Heart left ventricle (tissue), 16 donors: ENCODE results near the gene N4BP2L1. TPM values are rescaled to one million over a fixed set of nuclear protein-coding genes. Genes with fewer than 3 reads are reported as not detected.

ENCODE experiments used
- ATAC-seq, 4 donors: fragments of 200-7000 bp; cut with Tn5 transposase; one replicate each; pipeline ENCODE4 v1.9.1; 2020 to 2022; ENCODE audit warnings: moderate library complexity in 4 of 4, mild to moderate bottlenecking in 3 of 4, moderate number of reproducible peaks in 1 of 4
- DNase-seq, 5 donors: peaks; one replicate each; pipeline ENCODE4 v3.0.0-alpha.2; 2020
- H3K27ac ChIP-seq, 12 donors: fragments of 200-600 bp; sonication (generic) in 4 of 12; one replicate each; pipeline versions ENCODE4 v1.5.0 to v1.8.0; 2016 to 2022; ENCODE audit warnings: mild to moderate bottlenecking in 2 of 12
- H3K27me3 ChIP-seq, 9 donors: fragments of 200-600 bp; sonication (generic) in 2 of 9; one replicate each; pipeline versions ENCODE4 v1.5.1 to v1.8.0; 2016 to 2022; ENCODE audit warnings: mild to moderate bottlenecking in 3 of 9
- H3K36me3 ChIP-seq, 9 donors: fragments of 200-600 bp; sonication (generic) in 2 of 9; one replicate each; pipeline versions ENCODE4 v1.5.0 to v1.8.0; 2018 to 2022; ENCODE audit warnings: mild to moderate bottlenecking in 2 of 9
- H3K4me1 ChIP-seq, 12 donors: fragments of 200-600 bp; sonication (generic) in 4 of 12; one replicate each; pipeline versions ENCODE4 v1.5.0 to v1.8.0; 2016 to 2022; ENCODE audit warnings: mild to moderate bottlenecking in 3 of 12
- H3K4me3 ChIP-seq, 12 donors: fragments of 200-600 bp; sonication (generic) in 4 of 12; one replicate each; pipeline versions ENCODE4 v1.5.0 to v1.8.0; 2017 to 2022; ENCODE audit warnings: mild to moderate bottlenecking in 9 of 12, moderate library complexity in 4 of 12
- H3K9me3 ChIP-seq, 12 donors: fragments of 200-600 bp; sonication (generic) in 4 of 12; one replicate each; pipeline versions ENCODE4 v1.5.0 to v1.8.0; 2016 to 2022; ENCODE audit warnings: mild to moderate bottlenecking in 1 of 12
- CTCF ChIP-seq, 12 donors: fragments of 200-600 bp; sonication (generic) in 4 of 12; IDR thresholded peaks; one replicate each; pipeline versions ENCODE4 v1.5.0 to v1.8.0; 2018 to 2022; ENCODE audit warnings: antibody characterized with exemption in 12 of 12, mild to moderate bottlenecking in 5 of 12
- POLR2A ChIP-seq, 2 donors: fragments of 450-650 bp; IDR thresholded peaks; one replicate each; pipeline ENCODE4 v1.6.1; 2017; ENCODE audit warnings: antibody characterized with exemption in 2 of 2, mild to moderate bottlenecking in 2 of 2, moderate library complexity in 2 of 2
- WGBS, 4 donors: extraction: QIAGEN DNeasy Blood & Tissue Kit in 2 of 4; methylation state at CpG; one replicate each; pipeline versions ENCODE4 v1.1.5 to v1.1.7; 2013 to 2018; 5-methylcytosine and 5-hydroxymethylcytosine counted together
- intact Hi-C, 10 donors: fragments of 100-400 bp; cut with DNase I; formaldehyde crosslinking; loops; one replicate each; pipeline versions ENCODE4 v1.11.1 to v1.14.2; 2022
- polyA plus RNA-seq, 2 donors: library from polyadenylated mRNA; stranded (reverse); fragments of 200-250 nt; gene quantifications; one replicate each; pipeline ENCODE4 v1.2.3, GENCODE V29; 2013
- total RNA-seq, 9 donors: library from RNA; depleted of rRNA in 2 of 9; stranded (reverse); fragments of >200 nt in 2 of 9; fragmentation: NEBNext Ultra II Directional in 3 of 9; extraction: Animal tissue kit (Norgen Biotek cat#: 25700) in 3 of 9; gene quantifications; one replicate each; pipeline versions ENCODE4 v1.1.0 to v1.2.4, GENCODE V29; 2016 to 2023
- donor health status: ischemic (EF 13 %, LVEDD 7.1; RV severe dilation, severe dysfunction).
- donor health status: healthy with polysubstance abuse.
- donor health status: DM: no; HTN: yes; CAD: no.
- donor health status: DM: no; HTN: no; CAD: no.
- donor health status: ischemic (EF 25% LVEDD 6.9; RV normal size, moderate dysfunction).
- donor health status: ischemic (EF 25% LVEDD 5.7; RV mildly dilated, moderate dysfunction).
- donor health status: healthy.
- donor health status: DM: yes; HTN: yes; CAD: no.
- donor health status: ischemic (EF 35%, LVEDD 5.7; RV mildly dilated, moderate dysfunction).
- donor health status: nonischemic (EF 11% LVEDD 7.7; RV severe dilation, severe dysfunction).
- donor health status: DM: yes; HTN: yes; CAD: no.
- donor health status: PGD.
- donor health status: ischemic (EF 29% LVEDD 5.4; RV normal size, mild dysfunction).
- donor health status: nonischemic (EF 23%, LVEDD 6.1; RV moderate dilation, normal function).

The N4BP2L1 gene
- total and polyA plus RNA-seq, 11 donors = 2.1 to 14.8 (median 4.5) TPM

- Histone ChIP-seq H3K4me1 (no peaks in the 10 kb centered on the region), H3K27ac (no peak overlapping the region), H3K36me3 (peaks cover 0 to 11% (median 0%) of the 10 kb centered on the region in 9 donors), H3K4me3 (no peak overlapping the region), H3K27me3 (no peaks in the 10 kb centered on the region), H3K9me3 (peaks cover 0 to 11% (median 0%) of the 10 kb centered on the region in 12 donors)
- 93 to 100% (median 98%) methylated on average over 1 of the region's 1 CpG for WGBS, 4 donors
- intact Hi-C loops = no loop called here
- DNase-seq (no peak), ATAC-seq (no peak)
- TF ChIP-seq CTCF (IDR thresholded peaks at IDR 0.05) = no peak
- TF ChIP-seq POLR2A (IDR thresholded peaks at IDR 0.05) = no peak
Observed at GRCh38 chr13:32417995-32418394, 9.9 kb downstream of the N4BP2L1 start.

GRCh38 chr13:32415019-32415418 is 12.9 kb downstream of the N4BP2L1 start:
- Histone ChIP-seq H3K4me3 (no peak overlapping the region), H3K27me3 (no peaks in the 10 kb centered on the region), H3K4me1 (peaks cover 0 to 6% (median 3%) of the 10 kb centered on the region in 12 donors), H3K36me3 (peaks cover 0 to 5% (median 0%) of the 10 kb centered on the region in 9 donors), H3K27ac (no peak overlapping the region), H3K9me3 (peaks cover 0 to 8% (median 0%) of the 10 kb centered on the region in 12 donors)
- intact Hi-C loops = no loop called here
- TF ChIP-seq POLR2A (IDR thresholded peaks at IDR 0.05) (no peak), CTCF (IDR thresholded peaks at IDR 0.05) (peak in 4 of 12 donors; percentile 15 to 33 (median 31))
- ATAC-seq = no peak
- no peak for DNase-seq

GRCh38 chr13:32414580-32414979 is 13.3 kb downstream of the N4BP2L1 start:
- WGBS, 4 donors = 86 to 89% (median 86%) methylated on average over 2 of the region's 2 CpGs
- DNase-seq = no peak
- intact Hi-C loops = no loop called here

GRCh38 chr13:32413284-32413683 is 14.6 kb downstream of the N4BP2L1 start:
- no peak for TF ChIP-seq CTCF (IDR thresholded peaks at IDR 0.05)
- TF ChIP-seq POLR2A (IDR thresholded peaks at IDR 0.05) = no peak
- Histone ChIP-seq H3K36me3 (no peaks in the 10 kb centered on the region), H3K4me1 (peaks cover 0 to 17% (median 9%) of the 10 kb centered on the region in 12 donors), H3K9me3 (no peaks in the 10 kb centered on the region), H3K4me3 (no peak overlapping the region), H3K27ac (no peak overlapping the region), H3K27me3 (no peaks in the 10 kb centered on the region)
- no peak for DNase-seq
- 93 to 99% (median 97%) methylated on average over 3 of the region's 3 CpGs for WGBS, 4 donors
- no peak for ATAC-seq
- intact Hi-C loops = no loop called here

More at GRCh38 chr13:32414580-32414979, 13.3 kb downstream of the N4BP2L1 start:
- no peak overlapping the region for H3K27ac ChIP-seq
- no peak for ATAC-seq
- peaks cover 0 to 10% (median 6%) of the 10 kb centered on the region in 12 donors for H3K4me1 ChIP-seq
- H3K36me3 ChIP-seq = peaks cover 0 to under 1% (median 0%) of the 10 kb centered on the region in 9 donors
- peaks cover 0 to 3% (median 0%) of the 10 kb centered on the region in 12 donors for H3K9me3 ChIP-seq
- no peaks in the 10 kb centered on the region for H3K27me3 ChIP-seq
- no peak overlapping the region for H3K4me3 ChIP-seq
- TF ChIP-seq CTCF (IDR thresholded peaks at IDR 0.05) (no peak), POLR2A (IDR thresholded peaks at IDR 0.05) (no peak)
